ENCODE measurements around the gene PROSER3.
"Not testable (repeated sequence)": the region's sequence is repeated elsewhere in the genome, so short reads cannot be mapped to it uniquely, and the experiment has no call there.

Gene PROSER3

DNA sequence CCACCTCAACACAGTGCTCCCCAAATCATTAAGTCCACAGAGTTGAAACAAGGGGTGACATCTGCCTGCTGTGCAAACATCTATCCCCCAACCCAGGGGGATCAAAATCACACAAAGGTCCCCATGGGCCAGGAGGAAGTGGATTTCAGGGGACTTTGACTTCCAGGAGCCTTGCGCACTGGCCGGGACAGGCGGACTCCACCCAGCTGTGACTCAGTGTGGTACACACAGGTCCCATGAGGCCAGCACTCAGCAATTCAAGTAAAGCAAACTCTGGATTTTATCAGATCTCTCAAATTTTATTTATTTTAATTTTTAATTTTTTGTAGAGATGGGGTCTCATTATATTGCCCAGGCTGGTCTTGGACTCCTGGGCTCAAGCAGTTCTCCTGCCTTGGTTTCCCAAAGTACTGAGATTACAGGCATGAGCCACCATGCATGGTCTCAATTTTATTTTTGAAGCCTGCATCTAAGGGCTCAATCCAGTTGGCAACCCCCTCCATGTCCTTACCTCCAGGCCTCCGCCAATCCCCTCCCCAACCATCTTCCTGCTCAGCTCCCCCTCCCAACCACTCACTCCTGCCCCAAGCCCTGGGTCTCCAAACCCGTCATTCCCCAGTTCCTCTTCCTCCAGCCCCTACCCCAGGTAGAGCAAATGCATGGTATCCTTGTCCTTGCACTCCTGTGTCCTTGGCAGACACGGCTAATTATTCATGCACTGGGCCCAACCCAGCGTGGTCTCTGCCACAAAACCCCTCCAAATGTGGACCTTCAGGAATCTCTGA, 35.6 kb downstream of the PROSER3 start:
- H3K27me3 ChIP-seq (ENCODE audit: insufficient read depth, low read depth): peaks cover 7% of the 10 kb centered on the region
- H3K4me1 ChIP-seq (ENCODE audit: low read depth, poor library complexity, severe bottlenecking): no peaks in the 10 kb centered on the region
- H3K27ac ChIP-seq: no peak overlapping the region
- no peak overlapping the region for H3K4me2 ChIP-seq
- H3K4me3 ChIP-seq (IDR thresholded peaks at IDR 0.05; ENCODE audit: insufficient read depth, low read depth, low read length): no peak overlapping the region
- H3K9ac ChIP-seq: no peak overlapping the region
- H4K20me1 ChIP-seq (ENCODE audit: insufficient read depth): no peaks in the 10 kb centered on the region
- H3K36me3 ChIP-seq (ENCODE audit: insufficient read depth): no peaks in the 10 kb centered on the region
- TF ChIP-seq CTCF (conservative IDR thresholded peaks at IDR 0.05; ENCODE audit: low read depth, low read length): no peak
- H3K79me2 ChIP-seq (ENCODE audit: insufficient read depth, low read depth): no peaks in the 10 kb centered on the region
- no peak overlapping the region for H2AFZ ChIP-seq (ENCODE audit: low read depth)

DNA sequence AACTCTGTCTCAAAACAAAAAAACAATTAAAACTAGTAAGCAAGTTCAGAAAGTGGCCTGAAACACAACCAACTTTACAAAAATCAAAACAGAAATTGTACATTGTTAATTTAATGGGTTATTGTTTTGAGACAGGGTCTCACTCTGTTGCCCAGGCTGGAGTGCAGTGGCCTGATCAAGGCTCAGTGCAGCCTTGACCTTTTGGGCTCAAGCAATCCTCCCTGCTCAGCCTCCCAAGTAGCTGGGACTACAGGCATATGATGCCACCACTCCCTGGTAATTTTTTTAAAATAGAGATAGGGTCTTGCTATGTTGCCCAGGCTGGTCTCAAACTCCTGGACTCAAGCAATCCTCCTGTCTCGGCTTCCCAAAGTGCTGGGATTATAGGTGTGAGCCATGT, 37.6 kb downstream of the PROSER3 start:
- H2AFZ ChIP-seq (ENCODE audit: low read depth); H4K20me1 ChIP-seq (ENCODE audit: insufficient read depth); H3K4me1 ChIP-seq (ENCODE audit: low read depth, poor library complexity, severe bottlenecking); H3K27ac ChIP-seq; H3K79me2 ChIP-seq (ENCODE audit: insufficient read depth, low read depth); H3K9ac ChIP-seq; H3K36me3 ChIP-seq (ENCODE audit: insufficient read depth); H3K4me2 ChIP-seq; H3K4me3 ChIP-seq (IDR thresholded peaks at IDR 0.05; ENCODE audit: insufficient read depth, low read depth, low read length): not testable (repeated sequence)
- H3K27me3 ChIP-seq (ENCODE audit: insufficient read depth, low read depth): peaks cover 18% of the 10 kb centered on the region

DNA sequence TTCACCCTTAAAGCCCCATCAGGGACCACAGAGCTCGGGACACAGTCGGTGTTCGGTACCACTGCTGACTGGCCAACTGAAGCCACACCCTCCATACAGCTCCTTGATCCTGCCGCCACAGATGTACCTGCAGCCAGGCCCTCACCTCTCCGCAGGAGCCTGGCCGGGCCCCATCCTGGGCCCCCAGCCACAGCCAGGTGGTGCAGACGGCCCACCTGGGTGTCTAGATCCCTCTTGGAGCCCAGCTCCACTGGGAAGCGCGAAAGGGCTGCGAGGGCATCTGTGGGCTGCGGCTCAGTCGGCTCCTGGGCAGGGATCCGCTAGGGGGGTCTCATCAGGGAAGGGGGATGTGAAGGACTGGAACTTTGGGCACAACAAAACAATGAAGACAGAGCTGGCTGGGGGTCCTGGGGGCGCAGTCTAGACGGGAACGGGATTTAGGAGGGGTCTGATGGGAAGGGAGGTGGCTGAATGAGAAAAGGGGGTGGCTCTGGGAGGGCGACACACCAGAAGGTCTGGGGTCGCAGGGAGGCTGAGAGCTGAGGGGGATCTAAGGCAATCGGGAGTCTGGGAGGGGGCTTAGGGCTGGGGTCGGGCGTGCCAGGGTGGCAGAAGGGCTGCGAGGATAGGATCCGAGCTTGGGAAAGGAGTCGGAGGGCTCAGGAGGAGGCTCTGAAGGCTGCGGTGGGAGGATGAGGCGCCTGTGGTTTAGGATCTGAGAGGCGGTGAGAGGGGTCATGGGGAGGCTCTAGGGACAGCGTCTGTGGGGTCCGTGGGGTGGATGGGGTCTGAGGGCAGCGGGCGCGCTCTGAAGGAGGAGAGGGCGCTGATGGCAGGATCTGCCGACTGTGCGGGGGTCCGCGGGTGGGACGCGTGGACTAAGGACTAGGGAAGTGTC, 38.9 kb downstream of the PROSER3 start:
- H3K4me1 ChIP-seq (ENCODE audit: low read depth, poor library complexity, severe bottlenecking): no peaks in the 10 kb centered on the region
- no peak overlapping the region for H3K27ac ChIP-seq
- H3K27me3 ChIP-seq (ENCODE audit: insufficient read depth, low read depth): peaks cover 30% of the 10 kb centered on the region
- no peaks in the 10 kb centered on the region for H3K36me3 ChIP-seq (ENCODE audit: insufficient read depth)
- H3K79me2 ChIP-seq (ENCODE audit: insufficient read depth, low read depth): no peaks in the 10 kb centered on the region
- no peak overlapping the region for H3K9ac ChIP-seq
- TF ChIP-seq CTCF (conservative IDR thresholded peaks at IDR 0.05; ENCODE audit: low read depth, low read length): no peak
- no peaks in the 10 kb centered on the region for H4K20me1 ChIP-seq (ENCODE audit: insufficient read depth)
- H3K4me2 ChIP-seq: no peak overlapping the region
- H2AFZ ChIP-seq (ENCODE audit: low read depth): no peak overlapping the region
- no peak overlapping the region for H3K4me3 ChIP-seq (IDR thresholded peaks at IDR 0.05; ENCODE audit: insufficient read depth, low read depth, low read length)

GRCh38 chr19:35797663-35798062, 39.7 kb downstream of the PROSER3 start:
- H3K4me3 ChIP-seq (IDR thresholded peaks at IDR 0.05; ENCODE audit: insufficient read depth, low read depth, low read length): no peak overlapping the region
- no peak overlapping the region for H3K27ac ChIP-seq
- H3K27me3 ChIP-seq (ENCODE audit: insufficient read depth, low read depth): peaks cover 35% of the 10 kb centered on the region
- no peak overlapping the region for H3K4me2 ChIP-seq
- H3K4me1 ChIP-seq (ENCODE audit: low read depth, poor library complexity, severe bottlenecking): no peaks in the 10 kb centered on the region
- H3K36me3 ChIP-seq (ENCODE audit: insufficient read depth): no peaks in the 10 kb centered on the region
- no peak overlapping the region for H2AFZ ChIP-seq (ENCODE audit: low read depth)
- H4K20me1 ChIP-seq (ENCODE audit: insufficient read depth): no peaks in the 10 kb centered on the region
- no peak for TF ChIP-seq CTCF (conservative IDR thresholded peaks at IDR 0.05; ENCODE audit: low read depth, low read length)
- no peak overlapping the region for H3K9ac ChIP-seq
- no peaks in the 10 kb centered on the region for H3K79me2 ChIP-seq (ENCODE audit: insufficient read depth, low read depth)

All from KMS-11 (cell line).